Measurements from ENCODE around the gene EMC9.

Gene EMC9

DNA sequence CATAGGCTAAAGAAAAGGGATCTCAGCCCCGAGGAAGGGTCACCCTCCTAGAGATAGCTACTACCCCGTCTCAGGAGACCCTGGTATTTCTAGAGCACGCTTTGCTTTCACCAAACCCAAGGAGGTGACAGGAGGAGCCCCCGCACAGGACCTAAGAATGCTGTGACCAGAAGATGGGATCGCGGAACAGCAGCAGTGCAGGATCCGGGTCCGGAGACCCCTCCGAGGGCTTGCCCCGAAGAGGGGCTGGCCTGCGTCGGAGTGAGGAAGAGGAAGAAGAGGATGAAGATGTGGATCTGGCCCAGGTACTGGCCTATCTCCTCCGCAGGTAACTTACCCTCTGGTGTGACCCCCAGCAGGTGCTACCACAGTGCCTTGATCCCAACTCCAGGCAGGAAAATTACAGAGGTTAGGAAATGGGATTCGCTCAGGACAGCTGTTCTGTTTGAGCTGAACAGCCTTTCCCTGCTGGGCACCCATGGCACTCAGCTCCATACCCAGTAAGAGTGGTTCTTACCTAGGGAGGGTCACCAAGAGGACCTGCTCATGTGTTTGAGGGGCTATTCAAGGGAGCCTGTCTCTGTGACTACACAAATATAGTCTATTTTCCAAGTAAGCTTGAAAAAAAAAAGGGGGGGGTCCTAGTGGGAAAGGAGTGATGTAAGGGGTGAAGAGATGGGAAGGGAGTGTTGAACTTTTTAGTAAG is 25.8 kb downstream of the EMC9 start:
- Histone ChIP-seq H2BK120ac (ENCODE audit: low read depth, low read length) (no peak overlapping the region), H3K4me2 (ENCODE audit: low read length) (peak overlapping the region; percentile 89), H4K8ac (ENCODE audit: low read depth, low read length) (no peak overlapping the region), H2BK5ac (ENCODE audit: low read length) (no peak overlapping the region), H3K79me2 (ENCODE audit: control insufficient read depth, insufficient read depth, low read length) (peaks cover 2% of the 10 kb centered on the region), H2BK15ac (replicated peaks; ENCODE audit: low read depth) (no peak overlapping the region), H3K4me1 (ENCODE audit: control insufficient read depth, low read depth, low read length) (peaks cover 3% of the 10 kb centered on the region), H3K18ac (ENCODE audit: low read length) (peak overlapping the region; percentile 29), H3K36me3 (ENCODE audit: control insufficient read depth, insufficient read depth, low read length) (no peaks in the 10 kb centered on the region), H3K4me3 (ENCODE audit: low read length) (peak overlapping the region; percentile 82), H3K27ac (ENCODE audit: low read depth, low read length) (no peak overlapping the region), H4K5ac (ENCODE audit: low read length) (no peak overlapping the region), H3K56ac (ENCODE audit: low read length) (peak overlapping the region; percentile 89), H3K79me1 (ENCODE audit: low read length) (peaks cover 11% of the 10 kb centered on the region), H2AK5ac (ENCODE audit: low read length) (no peak overlapping the region), H3K23ac (ENCODE audit: low read length) (peak overlapping the region; percentile 35), H3K9ac (ENCODE audit: low read length) (peak overlapping the region; percentile 87), H3K4ac (ENCODE audit: low read depth, low read length) (no peak overlapping the region), H3K27me3 (ENCODE audit: insufficient read depth, low read length, poor library complexity) (no peaks in the 10 kb centered on the region)
- WGBS (ENCODE audit: extremely low coverage, insufficient coverage, low lambda C conversion rate), result no CpG with 5 or more reads among the region's 14 CpGs
- DNase-seq, result no peak

DNA sequence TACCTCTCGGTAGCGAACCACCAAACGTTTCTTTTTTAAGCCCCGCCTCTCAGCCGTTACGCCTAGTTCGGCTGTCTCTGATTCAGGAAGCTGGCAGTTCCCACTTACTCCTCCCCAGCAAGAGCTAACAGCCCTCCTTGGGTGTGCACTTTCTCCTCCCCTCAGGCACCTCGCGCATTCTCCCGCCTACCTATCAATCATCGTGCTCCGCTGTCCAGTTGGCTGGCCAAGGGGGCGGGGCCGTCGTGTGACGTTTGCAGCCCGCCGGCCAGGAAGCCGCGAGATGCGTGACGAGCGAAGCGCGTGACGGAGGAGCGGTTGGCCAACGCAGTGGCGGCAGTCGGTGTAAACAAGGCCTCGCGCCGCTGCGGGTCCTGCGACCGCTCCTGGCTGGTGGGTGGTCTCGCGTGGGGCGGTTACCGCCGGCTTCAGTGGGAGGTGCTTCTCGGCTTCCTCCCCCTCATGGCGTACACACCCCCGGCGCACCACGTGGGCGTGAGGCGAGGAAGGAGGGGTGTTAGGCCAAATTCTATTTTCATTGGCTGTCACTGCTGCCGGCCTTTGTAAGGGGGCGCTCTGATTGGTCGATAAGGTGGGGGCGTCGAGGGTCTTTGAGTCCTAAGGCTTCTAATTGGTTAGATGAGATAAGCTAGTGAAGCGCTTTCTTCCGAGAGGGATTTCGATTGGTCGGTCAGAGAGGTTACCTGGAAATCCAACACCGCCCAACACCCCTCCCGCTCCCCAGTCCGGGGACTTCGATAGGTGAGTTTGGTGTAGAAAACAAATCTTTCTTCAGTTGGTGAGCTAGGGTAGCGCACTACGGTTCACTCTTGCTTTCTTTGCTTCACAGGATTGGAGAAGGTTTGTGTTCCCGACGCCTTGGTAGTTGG is 26.6 kb downstream of the EMC9 start, which contains the start of the genes DCAF11 and NRL:
TSS of gene DCAF11 (plus strand) at position 246 of the 890 bp plus-strand sequence. CDS start 818 bp downstream, outside the sequence.
TSS of gene NRL (minus strand) at position 418 of the 890 bp plus-strand sequence. CDS start 32,101 bp downstream, outside the sequence.
- H3K4me3 ChIP-seq (ENCODE audit: low read length), result peak within 1 kb of the TSS; percentile 86
- no peak within 1 kb of the TSS for H2AK5ac ChIP-seq (ENCODE audit: low read length)
- peak within 1 kb of the TSS; percentile 64 for H3K4ac ChIP-seq (ENCODE audit: low read depth, low read length)
- H2BK5ac ChIP-seq (ENCODE audit: low read length), result peak within 1 kb of the TSS; percentile 78
- H2BK120ac ChIP-seq (ENCODE audit: low read depth, low read length), result peak within 1 kb of the TSS; percentile 4
- peak; percentile 100 for DNase-seq
- H4K8ac ChIP-seq (ENCODE audit: low read depth, low read length), result peak within 1 kb of the TSS; percentile 88
- peaks cover 11% of the 10 kb centered on the region for H3K79me1 ChIP-seq (ENCODE audit: low read length)
- peak within 1 kb of the TSS; percentile 94 for H3K27ac ChIP-seq (ENCODE audit: low read depth, low read length)
- peaks cover 2% of the 10 kb centered on the region for H3K79me2 ChIP-seq (ENCODE audit: control insufficient read depth, insufficient read depth, low read length)
- H3K56ac ChIP-seq (ENCODE audit: low read length), result peak within 1 kb of the TSS; percentile 97
- peak within 1 kb of the TSS; percentile 56 for H3K18ac ChIP-seq (ENCODE audit: low read length)
- H3K4me2 ChIP-seq (ENCODE audit: low read length), result peak within 1 kb of the TSS; percentile 90
- no peaks in the 10 kb centered on the region for H3K36me3 ChIP-seq (ENCODE audit: control insufficient read depth, insufficient read depth, low read length)
- H3K4me1 ChIP-seq (ENCODE audit: control insufficient read depth, low read depth, low read length), result peaks cover 3% of the 10 kb centered on the region
- H2BK15ac ChIP-seq (replicated peaks; ENCODE audit: low read depth), result no peak within 1 kb of the TSS
- H4K5ac ChIP-seq (ENCODE audit: low read length), result no peak within 1 kb of the TSS
- H3K23ac ChIP-seq (ENCODE audit: low read length), result peak within 1 kb of the TSS; percentile 35
- no CpG with 5 or more reads among the region's 65 CpGs for WGBS (ENCODE audit: extremely low coverage, insufficient coverage, low lambda C conversion rate)
- peak within 1 kb of the TSS; percentile 91 for H3K9ac ChIP-seq (ENCODE audit: low read length)
- H3K27me3 ChIP-seq (ENCODE audit: insufficient read depth, low read length, poor library complexity), result no peaks in the 10 kb centered on the region

DNA sequence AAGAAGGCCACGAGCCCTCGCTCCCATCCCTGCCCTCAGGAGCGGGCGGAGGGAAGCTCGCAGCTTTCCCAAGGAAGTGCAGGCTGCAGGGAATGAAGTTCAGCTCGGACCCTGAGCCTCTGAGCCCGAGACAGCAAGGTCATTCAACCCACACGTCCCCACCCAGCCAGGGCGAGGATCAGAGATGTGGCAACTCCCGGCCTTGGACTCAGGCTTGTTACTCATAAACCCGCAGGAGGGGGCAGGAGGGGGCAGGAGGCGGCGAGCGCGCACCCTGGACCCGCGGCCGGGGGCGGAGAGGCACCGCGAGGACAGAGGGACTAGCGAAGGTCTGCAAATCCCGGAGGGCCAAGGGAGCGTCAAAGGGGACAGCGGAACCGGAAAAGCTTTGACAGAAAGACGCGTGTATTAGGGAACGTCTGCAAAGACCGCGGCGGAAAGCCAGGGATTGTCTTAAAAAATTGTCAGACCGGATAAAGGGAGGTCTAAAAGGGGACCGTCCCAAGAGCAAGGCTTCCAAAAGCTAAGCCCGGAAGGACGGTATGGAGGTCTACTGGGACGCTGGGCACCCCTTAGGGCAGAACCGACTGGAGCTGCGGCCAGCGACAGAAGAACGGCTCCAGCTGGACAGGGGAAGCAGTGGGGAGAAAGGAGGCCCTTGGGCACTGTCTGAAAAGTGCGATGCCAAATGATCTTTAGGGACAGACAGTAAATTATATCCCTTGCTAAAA is 27.4 kb downstream of the EMC9 start:
- Histone ChIP-seq H3K27me3 (ENCODE audit: insufficient read depth, low read length, poor library complexity) (no peaks in the 10 kb centered on the region), H4K5ac (ENCODE audit: low read length) (no peak overlapping the region), H2BK5ac (ENCODE audit: low read length) (peak overlapping the region; percentile 78), H3K36me3 (ENCODE audit: control insufficient read depth, insufficient read depth, low read length) (no peaks in the 10 kb centered on the region), H3K4me1 (ENCODE audit: control insufficient read depth, low read depth, low read length) (peaks cover 3% of the 10 kb centered on the region), H3K4me2 (ENCODE audit: low read length) (peak overlapping the region; percentile 90), H2BK15ac (replicated peaks; ENCODE audit: low read depth) (no peak overlapping the region), H4K8ac (ENCODE audit: low read depth, low read length) (peak overlapping the region; percentile 88), H3K23ac (ENCODE audit: low read length) (no peak overlapping the region), H2BK120ac (ENCODE audit: low read depth, low read length) (peak overlapping the region; percentile 4), H3K9ac (ENCODE audit: low read length) (peak overlapping the region; percentile 91), H3K79me2 (ENCODE audit: control insufficient read depth, insufficient read depth, low read length) (peaks cover 2% of the 10 kb centered on the region), H3K79me1 (ENCODE audit: low read length) (peaks cover 11% of the 10 kb centered on the region), H3K27ac (ENCODE audit: low read depth, low read length) (peak overlapping the region; percentile 94), H3K56ac (ENCODE audit: low read length) (peak overlapping the region; percentile 97), H3K4ac (ENCODE audit: low read depth, low read length) (peak overlapping the region; percentile 64), H3K18ac (ENCODE audit: low read length) (peak overlapping the region; percentile 56), H2AK5ac (ENCODE audit: low read length) (no peak overlapping the region), H3K4me3 (ENCODE audit: low read length) (peak overlapping the region; percentile 86)
- peak; percentile 97 for DNase-seq
- WGBS (ENCODE audit: extremely low coverage, insufficient coverage, low lambda C conversion rate), result no CpG with 5 or more reads among the region's 42 CpGs

DNA sequence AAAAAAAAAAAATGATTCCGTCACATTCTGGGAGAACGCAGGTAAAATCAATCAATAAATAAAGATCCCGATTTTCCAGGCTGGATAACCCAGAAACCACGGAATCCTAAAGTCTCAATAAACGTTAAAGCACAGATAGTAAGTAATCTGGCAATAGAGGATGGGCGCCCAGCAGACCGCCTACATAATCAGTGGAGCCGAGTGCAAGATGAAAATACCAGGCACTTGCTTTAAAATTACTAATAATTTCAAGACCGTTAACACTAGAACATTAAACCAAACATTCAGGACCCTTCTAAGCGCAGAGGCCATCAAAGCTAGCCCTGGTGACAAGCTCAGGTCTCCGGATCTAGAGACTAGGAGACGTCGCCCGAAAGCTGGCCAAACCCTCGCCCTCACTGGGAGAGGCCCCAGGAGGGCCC is 28.0 kb downstream of the EMC9 start:
- Histone ChIP-seq H3K4me1 (ENCODE audit: control insufficient read depth, low read depth, low read length) (peaks cover 3% of the 10 kb centered on the region), H3K4me2 (ENCODE audit: low read length) (peak overlapping the region; percentile 90), H3K9ac (ENCODE audit: low read length) (peak overlapping the region; percentile 91), H2BK5ac (ENCODE audit: low read length) (peak overlapping the region; percentile 40), H3K56ac (ENCODE audit: low read length) (peak overlapping the region; percentile 97), H2AK5ac (ENCODE audit: low read length) (no peak overlapping the region), H3K23ac (ENCODE audit: low read length) (no peak overlapping the region), H3K4ac (ENCODE audit: low read depth, low read length) (peak overlapping the region; percentile 64), H3K79me2 (ENCODE audit: control insufficient read depth, insufficient read depth, low read length) (peaks cover 2% of the 10 kb centered on the region), H2BK15ac (replicated peaks; ENCODE audit: low read depth) (no peak overlapping the region), H3K36me3 (ENCODE audit: control insufficient read depth, insufficient read depth, low read length) (no peaks in the 10 kb centered on the region), H2BK120ac (ENCODE audit: low read depth, low read length) (peak overlapping the region; percentile 4), H3K18ac (ENCODE audit: low read length) (peak overlapping the region; percentile 43), H4K8ac (ENCODE audit: low read depth, low read length) (peak overlapping the region; percentile 88), H3K27ac (ENCODE audit: low read depth, low read length) (peak overlapping the region; percentile 94), H3K4me3 (ENCODE audit: low read length) (peak overlapping the region; percentile 86), H3K79me1 (ENCODE audit: low read length) (peaks cover 11% of the 10 kb centered on the region), H3K27me3 (ENCODE audit: insufficient read depth, low read length, poor library complexity) (no peaks in the 10 kb centered on the region), H4K5ac (ENCODE audit: low read length) (no peak overlapping the region)
- WGBS (ENCODE audit: extremely low coverage, insufficient coverage, low lambda C conversion rate), result no CpG with 5 or more reads among the region's 15 CpGs
- DNase-seq, result no peak

DNA sequence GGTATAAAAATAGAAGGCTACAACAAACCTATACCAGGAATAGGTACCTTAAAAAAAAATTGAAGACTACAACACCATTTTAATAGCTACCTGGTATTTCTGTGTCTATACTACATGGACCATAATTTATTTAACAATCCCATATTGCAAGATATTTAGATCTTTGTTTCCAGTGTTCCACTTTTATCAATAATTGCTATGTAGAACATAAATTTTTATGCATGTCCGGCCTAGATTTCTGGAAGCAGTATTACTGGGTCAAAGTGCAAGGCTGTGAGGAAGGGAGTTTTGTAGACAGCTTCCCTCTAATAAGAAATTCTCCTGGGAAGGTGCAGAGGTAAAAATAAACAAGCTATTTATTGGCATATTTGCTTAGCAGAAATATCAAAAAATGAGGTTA is 30.9 kb downstream of the EMC9 start:
- Histone ChIP-seq H3K9ac (ENCODE audit: low read length) (no peak overlapping the region), H3K4me1 (ENCODE audit: control insufficient read depth, low read depth, low read length) (peaks cover under 1% of the 10 kb centered on the region), H3K23ac (ENCODE audit: low read length) (no peak overlapping the region), H3K79me2 (ENCODE audit: control insufficient read depth, insufficient read depth, low read length) (no peaks in the 10 kb centered on the region), H3K27me3 (ENCODE audit: insufficient read depth, low read length, poor library complexity) (no peaks in the 10 kb centered on the region), H2AK5ac (ENCODE audit: low read length) (no peak overlapping the region), H3K4me2 (ENCODE audit: low read length) (no peak overlapping the region), H3K79me1 (ENCODE audit: low read length) (no peaks in the 10 kb centered on the region), H3K27ac (ENCODE audit: low read depth, low read length) (no peak overlapping the region), H3K18ac (ENCODE audit: low read length) (no peak overlapping the region), H3K36me3 (ENCODE audit: control insufficient read depth, insufficient read depth, low read length) (no peaks in the 10 kb centered on the region), H4K8ac (ENCODE audit: low read depth, low read length) (no peak overlapping the region), H4K5ac (ENCODE audit: low read length) (no peak overlapping the region), H2BK15ac (replicated peaks; ENCODE audit: low read depth) (no peak overlapping the region), H3K4ac (ENCODE audit: low read depth, low read length) (no peak overlapping the region), H3K56ac (ENCODE audit: low read length) (no peak overlapping the region), H3K4me3 (ENCODE audit: low read length) (no peak overlapping the region), H2BK5ac (ENCODE audit: low read length) (no peak overlapping the region), H2BK120ac (ENCODE audit: low read depth, low read length) (no peak overlapping the region)
- WGBS (ENCODE audit: extremely low coverage, insufficient coverage, low lambda C conversion rate), result no CpG with 5 or more reads among the region's 1 CpG
- no peak for DNase-seq

Data from mesendoderm (in vitro differentiated cells).